ENCODE data around the gene NECTIN4. TPM values are rescaled to one million over a fixed set of nuclear protein-coding genes. Genes with fewer than 3 reads are reported as not detected.

The NECTIN4 gene
- total and polyA plus RNA-seq, 2 experiments from 2014 or later: 5.9 to 8.5 TPM

GRCh38 chr1:161130266-161130665 is 40.9 kb upstream of the NECTIN4 start:
- TF ChIP-seq EZH2phosphoT487 (IDR thresholded peaks at IDR 0.05; ENCODE audit: low read depth, severe bottlenecking, unreplicated experiment) (no peak), EZH2 (IDR thresholded peaks at IDR 0.05; ENCODE audit: borderline replicate concordance) (no peak), CTCF (IDR thresholded peaks at IDR 0.05; ENCODE audit: poor library complexity) (no peak)
- no peaks in the 10 kb centered on the region for H3K27me3 ChIP-seq
- H4K20me1 ChIP-seq (ENCODE audit: insufficient read depth, poor library complexity, severe bottlenecking): peaks cover 5% of the 10 kb centered on the region
- 53% methylated on average over 1 of the region's 1 CpG for WGBS (ENCODE audit: low lambda C conversion rate, missing lambda C conversion rate)
- H3K4me2 ChIP-seq: peak overlapping the region; percentile 93
- H3K9me2 ChIP-seq (replicated peaks; ENCODE audit: insufficient read depth): no peaks in the 10 kb centered on the region
- no peak overlapping the region for H3K4me3 ChIP-seq
- no peak overlapping the region for H3K27ac ChIP-seq
- H3K4me1 ChIP-seq (ENCODE audit: insufficient read depth): peaks cover 16% of the 10 kb centered on the region
- H3K36me3 ChIP-seq (replicated peaks; ENCODE audit: insufficient read depth, low read depth): no peaks in the 10 kb centered on the region
- H3K79me2 ChIP-seq: peaks cover 89% of the 10 kb centered on the region
- no peak for DNase-seq (ENCODE audit: low spot score)
- H2AFZ ChIP-seq: no peak overlapping the region
- no peaks in the 10 kb centered on the region for H3K9me3 ChIP-seq (ENCODE audit: low read depth)

GRCh38 chr1:161128591-161129420 is 39.4 kb upstream of the NECTIN4 start:
- Histone ChIP-seq H3K27ac (no peak overlapping the region), H3K4me2 (no peak overlapping the region), H3K4me3 (no peak overlapping the region), H4K20me1 (ENCODE audit: insufficient read depth, poor library complexity, severe bottlenecking) (no peaks in the 10 kb centered on the region), H3K4me1 (ENCODE audit: insufficient read depth) (peaks cover 10% of the 10 kb centered on the region), H3K79me2 (peaks cover 84% of the 10 kb centered on the region), H3K27me3 (no peaks in the 10 kb centered on the region), H3K9me2 (replicated peaks; ENCODE audit: insufficient read depth) (no peaks in the 10 kb centered on the region), H3K36me3 (replicated peaks; ENCODE audit: insufficient read depth, low read depth) (no peaks in the 10 kb centered on the region), H3K9me3 (ENCODE audit: low read depth) (no peaks in the 10 kb centered on the region), H2AFZ (no peak overlapping the region)
- no peak for DNase-seq (ENCODE audit: low spot score)
- TF ChIP-seq EZH2phosphoT487 (IDR thresholded peaks at IDR 0.05; ENCODE audit: low read depth, severe bottlenecking, unreplicated experiment): no peak
- no peak for TF ChIP-seq CTCF (IDR thresholded peaks at IDR 0.05; ENCODE audit: poor library complexity)
- TF ChIP-seq EZH2 (IDR thresholded peaks at IDR 0.05; ENCODE audit: borderline replicate concordance): no peak
- 92% methylated on average over 4 of the region's 4 CpGs for WGBS (ENCODE audit: low lambda C conversion rate, missing lambda C conversion rate)

GRCh38 chr1:161127649-161128048 is 38.3 kb upstream of the NECTIN4 start:
- Histone ChIP-seq H3K9me2 (replicated peaks; ENCODE audit: insufficient read depth) (no peaks in the 10 kb centered on the region), H3K4me1 (ENCODE audit: insufficient read depth) (peaks cover 9% of the 10 kb centered on the region), H3K9me3 (ENCODE audit: low read depth) (no peaks in the 10 kb centered on the region), H3K79me2 (peaks cover 78% of the 10 kb centered on the region), H3K36me3 (replicated peaks; ENCODE audit: insufficient read depth, low read depth) (no peaks in the 10 kb centered on the region), H2AFZ (no peak overlapping the region), H4K20me1 (ENCODE audit: insufficient read depth, poor library complexity, severe bottlenecking) (no peaks in the 10 kb centered on the region), H3K4me2 (no peak overlapping the region), H3K27me3 (no peaks in the 10 kb centered on the region), H3K4me3 (no peak overlapping the region), H3K27ac (no peak overlapping the region)
- 85% methylated on average over 2 of the region's 2 CpGs for WGBS (ENCODE audit: low lambda C conversion rate, missing lambda C conversion rate)
- TF ChIP-seq EZH2 (IDR thresholded peaks at IDR 0.05; ENCODE audit: borderline replicate concordance): no peak
- TF ChIP-seq EZH2phosphoT487 (IDR thresholded peaks at IDR 0.05; ENCODE audit: low read depth, severe bottlenecking, unreplicated experiment): no peak
- no peak for TF ChIP-seq CTCF (IDR thresholded peaks at IDR 0.05; ENCODE audit: poor library complexity)
- DNase-seq (ENCODE audit: low spot score): no peak

All from hepatocyte (in vitro differentiated cells).